NOMO-1 treated with dmso at 0.1 percent for 144 hours (cell line): ENCODE results near the gene PGBD4.
"Not testable (repeated sequence)": the region's sequence is repeated elsewhere in the genome, so short reads cannot be mapped to it uniquely, and the experiment has no call there.

Experiments used
- DNase-seq: peaks from one replicate; lab custom pipeline; 2025; ENCODE audit not compliant: unreplicated experiment; lab: John Stamatoyannopoulos, UW

The PGBD4 gene

DNA sequence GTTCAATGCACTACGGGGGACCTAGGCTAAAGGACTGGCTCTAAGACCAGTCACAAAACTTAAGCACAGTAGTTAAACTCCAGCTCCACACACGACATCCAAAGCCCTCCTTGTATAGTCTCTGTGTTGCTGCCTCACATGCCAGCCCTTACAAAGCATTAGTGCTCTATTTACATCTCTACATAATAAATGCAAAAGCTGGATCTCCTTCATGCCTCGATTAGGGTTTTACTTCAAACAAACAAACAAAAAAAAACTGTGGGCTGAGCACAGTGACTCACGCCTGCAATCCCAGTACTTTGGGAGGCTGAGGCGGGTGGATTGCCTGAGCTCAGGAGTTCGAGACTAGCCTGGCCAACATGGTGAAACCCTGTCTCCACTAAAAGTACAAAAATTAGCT is 9.6 kb downstream of the PGBD4 start:
- DNase-seq: no peak

- DNase-seq: no peak
Observed at GRCh38 chr15:34114215-34114614, 12.3 kb downstream of the PGBD4 start.

GRCh38 chr15:34114739-34115138 is 12.9 kb downstream of the PGBD4 start:
- no peak for DNase-seq

DNA sequence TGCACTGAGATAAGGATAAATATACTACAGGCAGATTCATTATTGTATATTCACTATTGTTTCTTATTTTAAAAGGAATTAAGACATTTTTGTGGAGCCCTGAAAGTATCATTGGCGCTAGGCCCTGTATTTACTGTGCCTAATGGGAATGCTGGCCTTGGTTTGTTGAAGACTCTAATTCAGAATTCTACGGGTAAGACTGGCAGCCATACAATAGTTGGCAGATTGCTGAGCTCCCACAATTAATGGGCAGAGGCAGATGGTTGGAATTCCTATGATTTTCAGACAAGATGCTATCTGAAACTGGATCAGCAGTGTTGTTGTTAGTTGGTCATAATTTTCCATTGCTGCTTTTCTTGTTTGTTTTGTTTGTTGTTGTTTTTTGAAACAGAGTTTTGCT is 14.7 kb downstream of the PGBD4 start:
- no peak for DNase-seq

GRCh38 chr15:34119291-34119690 is 17.4 kb downstream of the PGBD4 start:
- no peak for DNase-seq

- DNase-seq: not testable (repeated sequence)
Observed at GRCh38 chr15:34120420-34120819, 18.5 kb downstream of the PGBD4 start.

DNA sequence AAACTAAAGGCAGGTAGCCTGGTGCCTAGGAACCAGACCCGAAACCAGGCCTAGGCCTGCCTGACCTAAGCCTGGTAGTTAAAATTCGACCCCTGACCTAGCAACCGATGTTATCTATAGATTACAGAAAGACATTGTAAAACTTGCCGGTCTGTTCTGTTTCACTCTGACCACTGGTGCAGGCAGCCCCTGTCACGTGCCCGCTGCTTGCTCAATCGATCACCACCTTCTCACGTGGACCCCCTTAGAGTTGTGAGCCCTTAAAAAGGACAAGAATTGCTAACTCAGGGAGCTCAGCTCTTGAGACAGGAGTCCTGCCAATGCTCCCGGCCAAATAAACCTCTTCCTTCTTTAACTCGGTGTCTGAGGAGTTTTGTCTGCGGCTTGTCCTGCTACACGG is 19.9 kb downstream of the PGBD4 start:
- DNase-seq: not testable (repeated sequence)

DNA sequence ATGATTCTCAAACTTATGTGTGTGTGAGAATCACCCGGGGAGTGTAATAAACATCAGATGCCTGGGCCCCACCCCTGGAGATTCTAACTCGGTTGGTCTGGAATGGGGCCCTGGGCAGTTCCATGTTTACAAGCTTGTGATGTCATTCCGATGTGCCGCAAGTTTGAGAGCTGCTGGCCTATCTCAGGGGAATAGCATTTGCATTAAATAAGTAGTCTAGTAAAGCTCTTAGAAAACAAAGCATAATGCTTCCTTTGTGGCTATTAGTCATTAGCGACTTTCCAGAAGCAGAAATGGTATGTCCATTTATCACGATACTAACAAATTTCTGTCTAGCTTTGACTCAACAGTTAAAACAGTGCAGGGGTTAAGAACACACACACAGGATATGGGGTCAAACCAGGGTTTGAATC is 20.9 kb downstream of the PGBD4 start:
- no peak for DNase-seq

DNA sequence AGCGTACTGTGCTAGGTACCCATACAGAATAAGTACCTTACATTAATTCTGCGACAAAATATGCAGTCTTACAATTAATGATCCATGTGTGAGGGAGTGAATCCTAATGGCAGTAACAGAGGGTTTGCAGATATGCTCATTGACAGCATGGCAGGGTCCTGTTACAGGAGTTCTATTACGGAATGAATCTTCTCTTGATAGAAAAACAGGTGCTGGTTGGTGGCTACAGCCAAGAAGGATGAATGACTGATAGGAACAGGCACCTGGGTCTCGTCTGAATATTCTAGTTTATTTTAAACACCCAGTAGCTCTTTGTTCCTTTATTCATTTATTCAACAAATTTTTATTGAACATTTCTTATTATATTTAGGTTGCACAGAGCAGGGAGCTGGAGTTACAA is 22.8 kb downstream of the PGBD4 start:
- DNase-seq: no peak

GRCh38 chr15:34125945-34126344 is 24.1 kb downstream of the PGBD4 start:
- no peak for DNase-seq

DNA sequence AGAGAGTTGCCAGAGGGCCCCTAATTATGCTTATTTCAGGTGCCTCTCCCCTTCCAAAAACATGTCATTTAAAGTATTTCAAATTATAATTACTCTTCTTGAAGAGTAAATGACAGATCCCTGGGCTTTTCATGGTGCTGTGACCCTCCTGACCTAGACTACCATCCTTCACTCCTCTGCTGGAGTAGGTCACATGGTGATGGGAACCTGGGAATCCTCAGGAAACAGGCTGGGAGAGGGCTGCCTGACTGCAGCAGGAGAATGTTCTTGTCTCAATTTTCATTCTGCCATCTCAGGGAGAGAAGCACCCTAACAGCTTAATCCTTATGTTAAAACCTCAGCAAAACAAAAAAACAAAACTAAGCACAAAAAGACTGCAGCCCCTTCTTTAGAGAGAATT is 24.6 kb downstream of the PGBD4 start:
- DNase-seq: no peak

DNA sequence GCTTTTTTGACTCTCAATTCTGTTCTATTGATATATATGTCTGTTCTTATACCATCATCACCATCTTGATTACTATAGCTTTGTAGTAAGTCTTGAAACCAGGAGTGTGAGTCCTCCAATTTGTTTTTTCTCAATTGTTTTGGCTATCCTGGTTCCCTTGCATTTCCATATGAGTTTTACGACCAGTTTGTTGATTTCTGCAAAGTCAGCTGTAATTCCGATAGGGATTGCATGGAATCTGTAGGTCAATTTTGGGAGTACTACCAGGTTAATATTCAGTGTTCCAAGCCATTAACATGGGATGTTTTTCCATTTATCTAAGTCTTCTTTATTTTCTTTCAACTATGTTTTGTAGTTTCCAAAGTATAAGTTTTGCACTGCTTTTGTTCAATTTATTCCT is 27.0 kb downstream of the PGBD4 start:
- no peak for DNase-seq

- DNase-seq: no peak
Observed at GRCh38 chr15:34132881-34133280, 31.0 kb downstream of the PGBD4 start.

- DNase-seq: no peak
Observed at GRCh38 chr15:34133511-34133910, 31.6 kb downstream of the PGBD4 start.

- no peak for DNase-seq
Observed at GRCh38 chr15:34147371-34148140, 45.7 kb downstream of the PGBD4 start.

DNA sequence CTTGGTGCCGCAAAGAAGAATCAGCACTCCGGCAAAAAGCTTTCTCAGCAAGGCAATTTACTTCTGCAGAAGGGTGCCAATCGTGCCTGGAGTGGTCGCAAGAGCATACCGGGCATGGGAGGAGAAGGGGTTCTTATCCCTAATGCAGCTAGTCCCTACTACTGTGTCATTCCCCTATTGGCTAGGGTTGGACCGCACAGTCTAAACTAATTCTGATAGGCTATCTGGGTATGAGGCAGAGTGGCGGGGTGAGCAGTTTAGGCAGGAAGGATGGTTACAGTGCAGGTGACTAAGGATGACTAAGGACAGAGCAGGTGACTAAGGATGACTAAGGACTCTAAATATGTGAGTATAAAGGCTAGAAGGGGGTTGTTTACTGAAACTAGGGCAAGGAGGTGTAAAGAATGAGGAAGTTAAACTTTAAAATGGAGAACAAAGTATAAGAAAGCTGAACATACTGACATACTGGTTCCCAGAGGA is 52.9 kb downstream of the PGBD4 start:
- no peak for DNase-seq

- DNase-seq: no peak
Observed at GRCh38 chr15:34155859-34156258, 54.0 kb downstream of the PGBD4 start.
